MM.1S (cell line): ENCODE results near the gene KCND2.

Experiments
- DNase-seq: peaks from one replicate; pipeline ENCODE4 v3.0.0-alpha.2; 2015
- H2AFZ ChIP-seq: fragments of 300-600 bp; sonication (generic); 2 replicates; pipeline ENCODE4 v1.6.0; 2016; ENCODE audit warnings: antibody characterized with exemption, low read length
- H3F3A ChIP-seq: fragments of 300-600 bp; sonication (generic); 2 replicates; pipeline ENCODE4 v1.6.1; 2016; ENCODE audit warnings: mild to moderate bottlenecking, antibody characterized with exemption, low read length, moderate library complexity, mixed read lengths; ENCODE audit not compliant: insufficient read depth
- H3K27ac ChIP-seq: fragments of 300-600 bp; sonication (generic); 2 replicates; pipeline ENCODE4 v1.5.1; 2016; ENCODE audit warnings: mild to moderate bottlenecking, low read length
- H3K27me3 ChIP-seq: fragments of 300-600 bp; sonication (generic); replicated peaks from 2 replicates; pipeline ENCODE4 v1.6.0; 2016; ENCODE audit warnings: low read length; ENCODE audit not compliant: insufficient read depth
- H3K36me3 ChIP-seq: fragments of 300-600 bp; sonication (generic); replicated peaks from 2 replicates; pipeline ENCODE4 v1.6.1; 2016; ENCODE audit warnings: mild to moderate bottlenecking, low read length, mixed read lengths; ENCODE audit not compliant: insufficient read depth
- H3K4me1 ChIP-seq: fragments of 300-600 bp; sonication (generic); 2 replicates; pipeline ENCODE4 v1.6.1; 2016; ENCODE audit warnings: low read length, mixed read lengths
- H3K4me2 ChIP-seq: fragments of 300-600 bp; sonication (generic); 2 replicates; pipeline ENCODE4 v1.6.0; 2016; ENCODE audit warnings: low read depth, low read length
- H3K4me3 ChIP-seq: fragments of 300-600 bp; sonication (generic); 2 replicates; pipeline ENCODE4 v1.5.1; 2016; ENCODE audit warnings: low read length, mixed read lengths
- H3K79me2 ChIP-seq: fragments of 300-600 bp; sonication (generic); 2 replicates; pipeline ENCODE4 v1.6.1; 2016; ENCODE audit warnings: mixed run types, low read length, mixed read lengths
- H3K9ac ChIP-seq: fragments of 300-600 bp; sonication (generic); 2 replicates; pipeline ENCODE4 v1.6.1; 2016; ENCODE audit warnings: low read length, mixed read lengths
- H3K9me2 ChIP-seq: fragments of 300-600 bp; sonication (generic); replicated peaks from 2 replicates; pipeline ENCODE4 v1.6.1; 2016; ENCODE audit warnings: mild to moderate bottlenecking, low read length, mixed read lengths; ENCODE audit not compliant: insufficient read depth
- H3K9me3 ChIP-seq: fragments of 300-600 bp; sonication (generic); replicated peaks from 2 replicates; pipeline ENCODE4 v1.6.1; 2016; ENCODE audit warnings: mild to moderate bottlenecking, low read length, mixed read lengths; ENCODE audit not compliant: insufficient read depth
- H4K20me1 ChIP-seq: fragments of 300-600 bp; sonication (generic); 2 replicates; pipeline ENCODE4 v1.6.1; 2016; ENCODE audit warnings: mild to moderate bottlenecking, low read length, moderate library complexity, mixed read lengths; ENCODE audit not compliant: insufficient read depth
- EZH2 ChIP-seq: fragments of 300-600 bp; sonication (generic); optimal IDR thresholded peaks from 2 replicates; pipeline ENCODE3; 2017; ENCODE audit warnings: low read depth, mild to moderate bottlenecking, antibody characterized with exemption, low read length, mixed read lengths
- EZH2phosphoT487 ChIP-seq: fragments of 300-600 bp; sonication (generic); IDR thresholded peaks from 2 replicates; pipeline ENCODE4 v1.6.1; 2018; ENCODE audit warnings: antibody characterized with exemption, low read length
- TF ChIP-seq, protein P1 (sequence below): fragments of 300-600 bp; sonication (generic); IDR thresholded peaks from 2 replicates; pipeline ENCODE4 v1.5.1; 2016; ENCODE audit warnings: antibody characterized with exemption, low read length, mixed read lengths

KCND2 gene

DNA sequence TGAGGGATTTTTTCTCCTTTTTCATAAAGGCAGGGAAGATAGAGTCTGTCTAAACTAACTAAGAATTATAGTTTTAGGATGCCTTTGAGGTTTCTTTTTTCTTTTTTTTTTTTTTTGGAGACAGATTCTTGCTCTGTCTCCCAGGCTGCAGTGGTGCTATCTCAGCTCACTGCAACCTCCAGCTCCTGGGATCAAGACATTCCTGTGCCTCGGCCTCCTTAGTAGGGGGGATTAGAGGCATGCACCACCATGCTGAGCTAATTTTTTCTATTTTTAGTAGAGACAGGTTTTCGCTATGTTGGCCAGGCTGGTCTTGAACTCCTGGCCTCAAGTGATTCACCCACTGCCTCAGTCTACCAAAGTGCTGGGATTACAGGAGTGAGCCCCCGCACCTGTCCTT is 239.7 kb downstream of the KCND2 start:
- H3K79me2 ChIP-seq, result no peaks in the 10 kb centered on the region
- no peaks in the 10 kb centered on the region for H3K9me3 ChIP-seq
- H3K27me3 ChIP-seq, result no peaks in the 10 kb centered on the region
- H3K9ac ChIP-seq, result no peak overlapping the region
- H3K4me3 ChIP-seq, result no peak overlapping the region
- no peak for TF ChIP-seq EZH2
- TF ChIP-seq, protein P1, sequence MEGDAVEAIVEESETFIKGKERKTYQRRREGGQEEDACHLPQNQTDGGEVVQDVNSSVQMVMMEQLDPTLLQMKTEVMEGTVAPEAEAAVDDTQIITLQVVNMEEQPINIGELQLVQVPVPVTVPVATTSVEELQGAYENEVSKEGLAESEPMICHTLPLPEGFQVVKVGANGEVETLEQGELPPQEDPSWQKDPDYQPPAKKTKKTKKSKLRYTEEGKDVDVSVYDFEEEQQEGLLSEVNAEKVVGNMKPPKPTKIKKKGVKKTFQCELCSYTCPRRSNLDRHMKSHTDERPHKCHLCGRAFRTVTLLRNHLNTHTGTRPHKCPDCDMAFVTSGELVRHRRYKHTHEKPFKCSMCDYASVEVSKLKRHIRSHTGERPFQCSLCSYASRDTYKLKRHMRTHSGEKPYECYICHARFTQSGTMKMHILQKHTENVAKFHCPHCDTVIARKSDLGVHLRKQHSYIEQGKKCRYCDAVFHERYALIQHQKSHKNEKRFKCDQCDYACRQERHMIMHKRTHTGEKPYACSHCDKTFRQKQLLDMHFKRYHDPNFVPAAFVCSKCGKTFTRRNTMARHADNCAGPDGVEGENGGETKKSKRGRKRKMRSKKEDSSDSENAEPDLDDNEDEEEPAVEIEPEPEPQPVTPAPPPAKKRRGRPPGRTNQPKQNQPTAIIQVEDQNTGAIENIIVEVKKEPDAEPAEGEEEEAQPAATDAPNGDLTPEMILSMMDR, result no peak
- no peak for TF ChIP-seq EZH2phosphoT487
- H3F3A ChIP-seq, result no peaks in the 10 kb centered on the region
- H3K4me2 ChIP-seq, result no peak overlapping the region
- H3K9me2 ChIP-seq, result no peaks in the 10 kb centered on the region
- no peak for DNase-seq
- H3K4me1 ChIP-seq, result no peaks in the 10 kb centered on the region
- H3K36me3 ChIP-seq, result no peaks in the 10 kb centered on the region
- no peak overlapping the region for H3K27ac ChIP-seq
- H4K20me1 ChIP-seq, result no peaks in the 10 kb centered on the region
- no peak overlapping the region for H2AFZ ChIP-seq

DNA sequence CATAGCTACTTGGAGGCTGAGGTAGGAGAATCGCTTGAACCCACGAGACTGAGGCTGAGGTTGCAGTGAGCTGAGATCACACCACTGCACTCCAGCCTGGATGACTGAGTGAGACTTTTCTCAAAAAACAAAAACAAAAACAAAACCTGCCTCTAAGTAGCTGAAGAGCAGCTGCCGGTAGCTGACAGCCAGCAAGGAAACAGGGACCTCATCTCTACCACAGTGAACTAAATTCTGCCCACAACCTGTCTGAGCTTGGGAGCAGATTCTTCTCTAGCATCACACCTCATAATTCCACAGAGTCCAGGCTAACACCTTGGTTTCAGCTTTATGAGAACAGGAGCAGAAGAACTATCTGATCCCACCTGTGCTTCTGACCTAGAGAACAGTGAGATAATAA is 246.2 kb downstream of the KCND2 start:
- no peaks in the 10 kb centered on the region for H3K4me1 ChIP-seq
- no peaks in the 10 kb centered on the region for H3K27me3 ChIP-seq
- H3F3A ChIP-seq, result no peaks in the 10 kb centered on the region
- H3K9ac ChIP-seq, result no peak overlapping the region
- no peak overlapping the region for H3K4me2 ChIP-seq
- no peaks in the 10 kb centered on the region for H4K20me1 ChIP-seq
- H3K4me3 ChIP-seq, result no peak overlapping the region
- no peaks in the 10 kb centered on the region for H3K9me2 ChIP-seq
- H3K9me3 ChIP-seq, result no peaks in the 10 kb centered on the region
- no peak for DNase-seq
- no peak overlapping the region for H3K27ac ChIP-seq
- H2AFZ ChIP-seq, result no peak overlapping the region
- no peaks in the 10 kb centered on the region for H3K36me3 ChIP-seq
- H3K79me2 ChIP-seq, result no peaks in the 10 kb centered on the region
- no peak for TF ChIP-seq EZH2
- TF ChIP-seq, protein P1, result no peak
- TF ChIP-seq EZH2phosphoT487, result no peak

DNA sequence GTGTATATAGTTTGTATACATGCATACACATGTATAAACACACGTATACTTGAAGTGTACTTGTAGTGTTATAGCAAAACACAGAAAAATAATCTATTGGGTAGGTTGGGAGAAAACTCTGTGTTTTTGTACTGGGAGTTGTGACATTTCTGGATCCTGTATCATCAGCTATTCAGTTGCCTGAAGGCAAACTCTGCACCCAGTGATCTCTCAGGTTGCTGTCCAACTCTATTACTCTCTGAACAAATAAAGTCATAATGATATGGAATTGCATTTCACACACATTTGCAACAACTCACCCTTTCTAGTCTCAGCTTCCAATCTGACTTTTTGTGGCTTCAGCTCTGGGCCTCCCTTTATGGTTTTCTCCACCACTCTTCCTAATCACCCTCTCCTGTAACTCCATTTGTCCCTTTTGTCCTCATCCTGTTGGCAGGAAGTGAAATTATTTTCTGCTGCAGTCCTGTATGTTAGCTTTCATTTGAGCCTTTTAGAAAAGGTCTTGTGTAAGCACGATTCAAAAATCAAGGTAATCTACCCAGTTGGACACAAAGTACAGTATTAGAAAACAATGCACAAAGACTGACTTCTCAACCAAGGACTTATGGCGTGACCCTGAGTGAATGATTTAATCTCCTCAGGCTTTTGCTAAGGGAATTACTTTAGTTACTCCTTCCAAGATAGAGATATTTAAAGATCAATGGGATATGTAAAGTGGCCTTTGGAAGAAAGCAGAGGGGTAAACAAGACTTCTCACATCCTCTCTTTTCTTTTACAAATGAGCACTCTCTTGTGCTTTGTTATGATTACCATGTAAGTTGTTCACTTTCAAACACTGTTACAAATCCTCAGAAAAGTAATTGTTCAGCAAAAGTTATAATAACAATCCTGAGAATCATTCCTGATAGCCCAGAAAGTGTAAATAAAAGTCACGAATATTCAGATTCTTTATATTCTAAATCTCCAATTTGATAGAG is 249.1 kb downstream of the KCND2 start:
- H2AFZ ChIP-seq, result no peak overlapping the region
- H3F3A ChIP-seq, result no peaks in the 10 kb centered on the region
- H3K36me3 ChIP-seq, result no peaks in the 10 kb centered on the region
- no peak overlapping the region for H3K4me2 ChIP-seq
- no peaks in the 10 kb centered on the region for H4K20me1 ChIP-seq
- H3K27me3 ChIP-seq, result no peaks in the 10 kb centered on the region
- TF ChIP-seq EZH2phosphoT487 (no peak), EZH2 (no peak)
- TF ChIP-seq, protein P1, result no peak
- no peak overlapping the region for H3K4me3 ChIP-seq
- no peaks in the 10 kb centered on the region for H3K9me3 ChIP-seq
- no peaks in the 10 kb centered on the region for H3K4me1 ChIP-seq
- no peak overlapping the region for H3K9ac ChIP-seq
- H3K79me2 ChIP-seq, result no peaks in the 10 kb centered on the region
- H3K9me2 ChIP-seq, result no peaks in the 10 kb centered on the region
- H3K27ac ChIP-seq, result no peak overlapping the region
- no peak for DNase-seq
